Erythroblast (primary cell): ENCODE results near the gene MCF2L.

Experiments
- GATA1 ChIP-seq: IDR thresholded peaks from 2 replicates; pipeline ENCODE4 v1.6.1; 2011; ENCODE audit warnings: low read depth, mild to moderate bottlenecking, control low read depth, low read length, moderate library complexity
- POLR2A ChIP-seq: IDR thresholded peaks from 2 replicates; pipeline ENCODE4 v1.6.1; 2011; ENCODE audit warnings: mild to moderate bottlenecking, low read length

DNA sequence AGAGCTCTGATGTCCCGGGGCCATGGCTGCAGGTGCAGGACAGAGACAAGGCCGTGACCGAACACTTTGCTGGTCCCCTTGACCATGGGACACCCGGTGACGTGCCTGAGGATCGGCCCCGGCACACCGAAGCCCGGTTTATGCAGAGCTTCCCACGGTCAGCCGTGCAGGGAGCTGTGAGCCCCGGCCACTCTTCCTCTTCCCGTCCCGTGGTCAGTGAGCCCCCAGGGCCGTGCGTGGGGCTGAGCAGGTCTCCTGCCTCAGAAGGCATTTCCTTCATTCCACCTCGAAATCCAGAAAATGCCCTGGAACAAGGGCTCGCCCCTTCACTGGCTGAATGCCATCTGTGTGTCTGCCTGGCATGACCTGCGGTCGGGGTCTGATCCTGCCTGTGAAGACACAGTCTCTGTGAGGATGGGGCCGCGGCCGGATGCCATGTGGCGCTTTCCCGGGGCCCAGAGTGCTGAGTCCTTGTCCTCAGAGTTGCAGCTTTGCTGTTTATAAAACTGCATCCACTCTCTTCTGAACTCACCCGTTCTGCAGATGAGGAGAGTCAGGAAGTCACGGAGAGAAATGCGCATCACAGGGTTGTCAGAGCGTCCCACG, 16.9 kb downstream of the MCF2L start:
- TF ChIP-seq POLR2A (no peak), GATA1 (no peak)
